Measurements from ENCODE around the gene ZNF749.

The ZNF749 gene
- long read RNA-seq, donor 1, transcript ZNF749-203 (2 exons, 677 nt), result major isoform, 6 of 8 reads
- long read RNA-seq, donor 1, partial matches to known transcripts, result 0 of 8 reads
- long read RNA-seq, donor 1, other reads (novel, unspliced or antisense), result 0 of 8 reads
- long read RNA-seq, donor 2, transcript ZNF749-203 (2 exons, 677 nt), result major isoform, 6 of 13 reads
- long read RNA-seq, donor 2, partial matches to known transcripts, result 0 of 13 reads
- long read RNA-seq, donor 2, other reads (novel, unspliced or antisense), result 7 of 13 reads
- long read RNA-seq, donor 3, transcript ZNF749-203 (2 exons, 677 nt), result major isoform, 5 of 5 reads
- long read RNA-seq, donor 3, partial matches to known transcripts, result 0 of 5 reads
- long read RNA-seq, donor 3, other reads (novel, unspliced or antisense), result 0 of 5 reads
- long read RNA-seq, donor 4, transcript ZNF749-202 (2 exons, 568 nt), result major isoform, 5 of 7 reads
- long read RNA-seq, donor 4, partial matches to known transcripts, result 0 of 7 reads
- long read RNA-seq, donor 4, other reads (novel, unspliced or antisense), result 0 of 7 reads
- long read RNA-seq, donor 5, partial matches to known transcripts, result 0 of 4 reads
- long read RNA-seq, donor 5, other reads (novel, unspliced or antisense), result 0 of 4 reads
- long read RNA-seq, donor 6, partial matches to known transcripts, result 0 of 10 reads
- long read RNA-seq, donor 6, other reads (novel, unspliced or antisense), result 5 of 10 reads
- long read RNA-seq, donor 7, partial matches to known transcripts, result 0 of 2 reads
- long read RNA-seq, donor 7, other reads (novel, unspliced or antisense), result 0 of 2 reads
- long read RNA-seq, donor 8, partial matches to known transcripts, result 0 of 11 reads
- long read RNA-seq, donor 8, other reads (novel, unspliced or antisense), result 9 of 11 reads

DNA sequence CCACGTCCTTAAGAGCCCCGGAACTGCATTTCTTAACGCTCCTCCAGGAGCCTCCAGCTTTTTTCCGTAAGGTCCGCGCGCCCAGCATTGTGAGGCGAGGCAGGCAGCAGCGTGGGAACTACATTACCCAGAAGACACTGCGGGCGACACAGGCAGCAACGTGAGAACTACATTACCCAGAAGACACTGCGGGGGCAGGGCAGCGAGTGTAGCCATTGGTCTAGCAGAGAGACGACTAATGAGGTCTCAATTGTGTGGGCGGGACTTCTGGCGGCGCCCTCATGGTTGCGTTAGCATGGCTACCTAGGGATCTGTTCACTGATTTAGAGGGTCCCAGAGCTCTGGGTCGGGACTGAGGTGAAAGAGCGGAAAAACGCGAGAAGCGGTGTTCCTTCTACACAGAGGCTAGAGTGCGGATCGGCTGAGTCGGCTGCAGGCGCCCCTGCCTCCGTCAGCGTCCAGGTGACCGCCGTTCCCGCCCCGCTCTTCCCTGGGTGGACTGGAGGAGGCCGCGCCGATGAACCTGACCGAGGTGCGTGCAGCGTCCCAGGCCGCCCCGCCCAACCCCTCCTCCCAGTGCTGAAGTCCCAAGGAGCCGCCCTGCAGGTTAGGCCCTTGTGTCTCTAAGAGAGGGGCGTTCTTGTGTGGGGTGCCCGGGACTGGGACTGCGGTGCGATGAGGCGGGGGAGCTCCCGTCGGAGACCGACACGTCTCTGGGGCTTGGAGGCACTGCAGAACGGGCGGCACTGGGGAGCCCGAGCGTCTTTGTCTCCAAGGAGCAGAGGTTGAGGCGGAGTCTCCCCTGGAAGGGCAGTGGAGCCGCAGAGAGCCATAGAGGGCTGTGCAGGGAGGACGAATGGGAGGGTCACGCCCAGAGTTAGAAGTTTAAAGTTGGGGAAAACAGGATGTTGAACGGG, at the start of gene ZNF749:
Gene ZNF749 (plus strand): TSS at position 264 of the 917 bp plus-strand sequence. CDS start 254 bp downstream, at position 518.
- peak; percentile 93 for DNase-seq

DNA sequence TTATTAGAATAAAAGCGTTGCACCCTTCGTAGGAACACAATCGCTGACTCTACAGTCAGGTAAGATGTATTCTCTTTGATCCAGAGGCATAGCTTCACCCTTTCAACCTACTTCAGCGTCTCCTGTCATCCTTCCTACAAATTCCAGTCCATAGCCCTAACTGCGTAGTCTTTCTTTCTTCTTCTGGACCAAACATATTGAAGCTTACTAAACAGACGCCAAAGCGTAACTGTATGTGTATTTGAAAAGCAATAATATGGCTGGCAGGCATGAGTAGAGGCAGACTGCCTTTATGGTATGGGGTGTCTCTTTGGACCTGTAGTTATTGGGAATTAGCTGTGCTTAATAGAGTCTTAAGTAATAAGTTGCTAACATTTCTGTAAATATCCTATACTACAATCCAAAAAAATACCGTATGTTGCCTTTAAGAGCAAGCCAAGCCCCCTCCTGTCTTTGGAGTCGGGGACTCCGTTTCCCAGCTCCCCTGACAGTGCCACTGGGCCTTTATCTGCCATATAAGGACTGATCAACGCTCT, 45.9 kb upstream of the ZNF749 start:
- no peak for DNase-seq

DNA sequence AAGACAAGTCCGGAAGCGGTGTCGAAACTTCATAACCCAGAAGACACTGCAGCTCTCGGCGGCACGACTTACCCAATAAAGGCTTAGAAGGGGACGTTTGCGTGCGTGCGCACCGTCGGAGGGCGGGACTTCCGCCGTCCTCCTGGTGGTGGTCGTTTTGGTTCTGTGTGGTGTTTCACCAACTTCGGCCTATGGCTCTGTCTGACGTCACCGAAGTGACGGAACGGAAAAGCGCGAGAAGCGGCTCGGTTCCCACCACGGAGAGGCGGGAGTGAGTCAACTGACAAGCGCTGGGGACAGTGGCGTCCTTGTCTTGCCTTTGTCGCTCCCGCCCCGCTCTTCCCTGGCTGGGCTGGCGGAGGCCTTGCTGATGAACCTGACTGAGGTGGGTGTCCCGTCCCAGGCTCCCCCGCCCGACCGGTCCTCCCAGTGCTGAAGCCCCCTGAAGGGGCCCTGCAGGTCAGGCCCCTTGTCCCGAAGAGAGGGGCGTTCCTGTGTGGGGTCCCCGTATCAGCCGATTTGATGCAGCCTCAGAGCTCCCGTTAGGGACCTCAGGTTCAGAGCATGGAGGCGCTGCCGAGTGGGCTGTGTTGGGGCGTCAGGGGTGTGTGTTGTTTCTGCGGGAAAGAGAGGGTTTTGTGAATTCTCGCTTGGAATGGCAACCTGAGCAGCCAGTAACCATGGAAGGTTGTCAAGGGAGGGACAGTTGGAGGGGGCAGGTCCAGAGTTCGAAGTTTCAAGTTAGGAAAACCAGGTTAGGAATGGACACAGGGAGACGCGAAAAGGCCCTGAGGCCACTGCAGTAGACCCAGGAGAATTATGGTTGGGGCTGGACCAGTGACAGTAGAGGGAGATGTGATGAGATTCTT, 45.2 kb upstream of the ZNF749 start, which contains the start of gene ZNF548:
Gene ZNF548 (plus strand): TSS at position 125 of the 869 bp plus-strand sequence. CDS start 246 bp downstream, at position 371.
- DNase-seq, result peak; percentile 85

DNA sequence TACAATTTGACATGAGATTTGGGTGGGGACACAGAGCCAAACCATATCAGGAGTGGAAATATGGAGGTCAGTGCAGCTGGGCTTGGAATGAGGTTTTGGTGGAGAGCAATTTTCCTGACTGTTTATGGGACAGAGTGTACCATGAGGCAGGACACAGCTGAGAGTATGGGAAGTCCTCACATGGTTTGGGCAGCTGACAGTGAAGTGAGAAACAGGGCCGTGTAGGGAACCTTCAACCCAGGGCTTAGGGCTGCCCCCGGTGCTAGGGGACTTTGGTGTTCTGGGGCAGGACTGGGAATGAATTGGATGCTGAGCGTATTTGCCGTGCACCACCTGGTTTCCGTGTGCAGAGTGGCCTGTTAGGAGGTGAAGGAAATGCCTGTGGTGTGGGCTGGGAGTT, 39.4 kb upstream of the ZNF749 start:
- DNase-seq, result no peak

DNA sequence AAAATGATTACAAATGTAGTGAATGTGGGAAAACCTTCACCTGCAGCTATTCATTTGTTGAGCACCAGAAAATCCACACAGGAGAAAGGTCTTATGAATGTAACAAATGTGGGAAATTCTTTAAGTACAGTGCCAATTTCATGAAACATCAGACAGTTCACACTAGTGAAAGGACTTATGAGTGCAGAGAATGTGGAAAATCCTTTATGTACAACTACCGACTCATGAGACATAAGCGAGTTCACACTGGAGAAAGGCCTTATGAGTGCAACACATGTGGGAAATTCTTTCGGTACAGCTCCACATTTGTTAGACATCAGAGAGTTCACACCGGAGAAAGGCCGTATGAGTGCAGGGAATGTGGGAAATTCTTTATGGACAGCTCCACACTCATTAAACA, 36.3 kb upstream of the ZNF749 start:
- no peak for DNase-seq

DNA sequence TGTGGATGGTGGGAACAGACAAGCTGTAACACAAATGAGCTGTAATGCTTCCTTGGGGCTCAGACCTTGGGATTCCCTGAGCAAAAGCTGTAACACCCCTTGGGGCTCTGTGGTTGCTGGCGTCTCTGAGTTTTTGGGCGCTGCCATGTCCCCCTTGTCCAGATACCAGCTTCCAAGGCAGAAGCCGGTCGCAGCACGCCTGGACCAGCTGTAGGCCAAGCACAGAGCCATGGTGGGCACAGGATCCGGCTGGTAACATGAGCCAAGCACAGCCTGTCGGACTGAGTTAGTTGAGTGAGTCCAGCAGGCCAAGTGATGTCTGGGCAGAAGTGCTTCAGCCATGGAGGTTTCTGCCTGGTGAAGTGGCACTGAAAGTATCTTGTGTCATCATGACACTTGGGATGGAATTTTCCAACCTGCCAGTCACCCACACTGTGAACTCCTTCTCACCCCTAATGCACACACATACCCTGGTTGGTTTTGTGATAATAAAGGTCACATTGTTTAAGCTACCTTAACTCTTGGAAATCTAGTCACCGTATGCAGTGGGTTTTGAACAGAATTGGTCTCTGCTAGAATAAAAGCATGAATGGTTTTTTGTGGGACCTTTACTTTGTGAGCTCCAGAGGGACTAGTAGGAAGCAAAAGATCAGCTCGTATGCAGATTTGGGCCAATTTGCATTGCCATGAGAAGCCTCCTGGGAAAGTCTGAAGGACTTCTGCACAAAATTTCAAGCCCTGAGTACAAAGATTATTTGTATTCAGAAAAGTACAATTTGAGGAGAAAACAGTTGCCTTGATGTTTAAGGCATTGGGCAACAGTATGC, 31.2 kb upstream of the ZNF749 start:
- no peak for DNase-seq

DNA sequence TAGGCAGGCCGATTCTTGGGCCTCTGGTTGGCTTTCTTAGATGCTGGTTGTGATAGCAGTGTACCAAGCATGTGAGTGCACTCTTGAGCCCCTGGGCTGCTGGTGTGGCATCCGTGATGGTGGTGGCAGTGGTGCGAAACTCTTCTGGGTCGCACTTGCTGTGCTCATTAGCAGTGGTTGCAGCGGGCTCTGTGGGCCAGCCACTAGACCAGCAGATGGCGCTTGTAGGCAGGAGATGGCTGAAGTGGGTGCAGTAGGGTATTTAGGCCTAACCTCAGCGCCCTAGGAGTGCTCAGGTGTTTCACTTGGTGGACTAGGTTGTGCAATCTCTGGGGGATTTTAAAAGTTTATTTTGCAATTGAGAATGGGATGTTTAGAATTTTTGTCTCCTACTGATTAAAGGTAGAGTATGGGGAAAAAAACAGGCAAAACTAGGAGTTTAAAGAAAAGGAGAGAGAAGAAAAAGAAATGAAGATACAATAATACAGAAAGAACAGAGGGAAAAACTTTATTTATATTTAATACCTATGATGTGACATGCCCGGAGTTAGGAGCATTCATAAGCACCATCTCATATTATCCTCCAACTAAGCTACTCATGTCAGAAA, 28.5 kb upstream of the ZNF749 start:
- peak; percentile 47 for DNase-seq

DNA sequence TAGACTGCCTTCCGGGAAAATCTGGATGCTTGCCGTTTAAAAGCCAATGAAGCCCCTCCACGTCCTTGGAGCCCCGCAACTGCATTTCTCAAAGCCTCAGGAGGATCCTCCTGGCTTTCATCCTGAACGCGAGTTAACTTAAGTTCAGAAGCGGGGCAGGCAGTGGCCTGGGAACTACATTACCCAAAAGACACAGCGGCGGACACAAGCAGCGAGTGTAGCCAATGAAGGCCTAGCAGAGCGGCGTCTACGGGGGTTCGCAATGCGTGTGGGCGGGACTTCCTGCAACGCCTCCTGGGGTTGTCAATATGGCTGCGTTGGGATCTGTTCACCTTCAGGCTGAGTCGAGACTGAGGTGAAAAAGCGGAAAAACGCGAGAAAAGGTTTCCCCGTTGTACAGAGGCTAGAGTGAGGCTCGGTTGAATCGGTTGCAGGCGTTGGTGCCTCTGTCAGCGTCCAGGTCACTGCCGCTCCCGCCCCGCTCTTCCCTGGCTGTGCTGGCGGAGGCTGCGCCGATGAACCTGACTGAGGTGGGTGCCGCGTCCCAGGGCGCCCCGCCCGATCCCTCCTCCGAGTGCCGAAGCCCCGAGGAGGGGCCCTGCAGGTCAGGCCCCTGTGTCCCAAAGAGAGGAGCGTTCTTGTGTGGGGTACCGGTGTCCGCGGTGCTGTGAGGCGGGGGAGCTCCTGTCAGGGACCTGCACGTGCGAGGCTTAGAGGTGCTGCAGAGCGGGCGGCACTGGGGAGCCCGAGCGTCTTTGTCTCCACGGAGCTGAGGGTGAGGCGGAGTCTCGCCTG, 24.1 kb upstream of the ZNF749 start, which contains the start of gene ZNF17:
Gene ZNF17 (plus strand): TSS at position 285 of the 795 bp plus-strand sequence. CDS start 2,455 bp downstream, outside the sequence.
- DNase-seq, result peak; percentile 75

DNA sequence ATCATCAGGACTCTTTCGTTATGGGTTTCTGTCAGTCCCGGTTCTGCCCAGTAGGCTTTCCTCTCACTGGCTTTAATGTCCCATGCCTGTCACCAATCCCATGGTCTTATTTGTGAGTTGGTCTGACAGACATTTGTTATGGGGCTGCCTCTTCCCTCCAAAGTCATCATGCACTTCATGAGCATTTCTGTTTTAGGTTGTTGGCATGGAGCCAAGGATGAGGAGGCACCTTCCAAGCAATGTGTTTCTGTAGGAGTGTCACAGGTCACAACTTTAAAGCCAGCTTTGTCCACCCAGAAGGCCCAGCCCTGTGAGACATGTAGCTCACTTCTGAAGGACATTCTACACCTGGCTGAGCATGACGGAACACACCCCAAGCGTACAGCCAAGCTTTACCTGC, 15.7 kb upstream of the ZNF749 start:
- no peak for DNase-seq

DNA sequence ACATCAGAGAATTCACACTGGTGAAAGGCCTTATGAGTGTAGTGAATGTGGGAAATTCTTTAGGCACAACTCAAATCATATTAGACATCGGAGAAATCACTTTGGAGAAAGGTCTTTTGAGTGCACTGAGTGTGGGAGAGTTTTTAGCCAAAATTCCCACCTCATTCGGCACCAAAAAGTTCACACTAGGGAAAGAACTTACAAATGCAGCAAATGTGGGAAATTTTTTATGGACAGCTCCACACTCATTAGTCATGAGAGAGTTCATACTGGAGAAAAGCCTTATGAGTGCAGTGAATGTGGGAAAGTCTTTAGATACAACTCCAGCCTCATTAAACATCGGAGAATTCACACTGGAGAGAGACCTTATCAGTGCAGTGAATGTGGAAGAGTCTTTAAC, 14.1 kb upstream of the ZNF749 start:
- DNase-seq, result no peak

DNA sequence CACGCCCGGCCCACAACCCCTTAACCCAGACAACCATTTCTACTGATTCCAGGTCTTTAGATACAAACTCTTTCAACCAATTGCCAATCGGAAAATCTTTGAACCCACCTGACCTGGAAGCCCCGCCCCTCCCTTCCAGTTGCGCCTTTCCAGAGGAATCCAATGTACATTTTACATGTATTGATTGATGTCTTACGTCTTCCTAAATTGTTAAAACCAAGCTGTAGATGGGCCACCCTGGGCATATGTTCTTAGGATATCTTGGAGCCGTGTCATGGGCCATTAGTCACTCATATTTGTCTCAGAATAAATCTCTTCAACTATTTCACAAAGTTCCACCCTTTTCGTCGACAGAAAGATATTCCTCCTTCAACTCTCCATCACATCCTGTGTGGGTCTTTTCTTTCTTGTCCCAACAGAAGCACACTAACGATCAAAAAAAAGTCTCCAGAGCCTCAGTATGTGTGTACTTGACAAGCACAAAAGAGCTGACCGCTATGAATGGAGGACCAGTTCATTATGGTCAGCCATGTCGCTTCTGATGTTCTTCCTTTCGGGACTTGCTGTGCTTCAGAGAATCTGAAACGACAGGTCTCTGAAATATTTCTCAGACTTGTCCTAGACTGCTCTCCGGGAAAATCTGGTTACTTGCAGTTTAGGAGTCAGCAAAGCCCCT, 601 bp upstream of the ZNF749 start:
- peak; percentile 2 for DNase-seq

DNA sequence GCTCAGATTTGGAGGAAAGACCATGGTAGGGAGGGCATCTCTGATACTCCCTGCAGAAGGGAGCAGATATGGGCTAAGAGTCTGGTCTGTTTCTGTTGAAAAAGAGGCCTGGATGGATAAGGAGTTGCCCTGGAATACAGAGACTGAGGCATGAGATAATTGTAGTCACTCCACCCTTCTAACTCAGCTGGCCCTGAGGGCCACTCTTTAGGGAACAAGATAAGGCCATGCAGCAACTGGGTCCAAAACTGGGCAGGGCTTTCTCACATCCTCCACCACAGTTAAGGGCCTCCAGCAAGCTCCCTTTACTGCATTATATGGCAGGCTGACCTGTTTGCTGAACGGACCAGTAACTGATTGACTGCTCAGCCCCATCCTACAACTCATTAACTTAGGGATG, 1.3 kb downstream of the ZNF749 start:
- DNase-seq, result no peak

DNA sequence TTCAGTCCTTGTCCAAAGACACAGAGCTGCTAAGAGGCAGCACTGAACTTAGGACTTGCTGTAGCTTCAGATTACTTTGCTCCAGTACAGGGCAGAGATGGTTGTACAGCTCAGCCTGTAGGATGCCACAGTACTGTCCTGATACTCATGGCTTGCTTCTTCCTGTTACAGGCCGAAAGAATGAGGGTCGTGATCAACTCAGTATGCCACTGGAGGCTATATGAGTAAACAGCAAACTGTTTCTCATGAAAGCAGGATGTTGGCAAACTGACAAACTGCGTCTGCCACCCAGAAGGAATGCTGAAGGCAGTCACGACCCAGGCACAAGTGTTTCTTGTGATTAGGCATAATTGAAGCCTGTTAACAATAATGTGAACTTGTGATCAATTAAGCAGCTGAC, 2.8 kb downstream of the ZNF749 start:
- no peak for DNase-seq

DNA sequence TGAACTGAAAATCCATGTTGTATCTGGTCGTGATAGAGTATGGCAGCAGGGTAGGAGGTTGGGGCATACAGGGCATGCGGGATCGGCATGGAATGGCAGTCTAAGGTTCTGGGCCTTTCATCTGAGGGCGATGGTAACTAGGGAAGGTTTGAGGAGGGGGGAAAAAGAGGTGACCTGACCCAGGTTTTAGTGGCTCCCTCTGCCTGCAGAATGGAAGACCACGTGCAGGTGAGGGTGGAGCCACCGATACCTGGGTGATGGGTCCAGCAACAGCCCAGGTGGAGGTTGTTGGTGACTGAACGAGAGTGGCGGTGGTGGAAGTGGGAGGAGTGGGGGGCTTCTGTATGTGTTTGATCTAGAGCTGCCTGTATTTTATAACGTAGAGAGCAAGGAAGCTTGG, 3.8 kb downstream of the ZNF749 start:
- DNase-seq, result no peak

DNA sequence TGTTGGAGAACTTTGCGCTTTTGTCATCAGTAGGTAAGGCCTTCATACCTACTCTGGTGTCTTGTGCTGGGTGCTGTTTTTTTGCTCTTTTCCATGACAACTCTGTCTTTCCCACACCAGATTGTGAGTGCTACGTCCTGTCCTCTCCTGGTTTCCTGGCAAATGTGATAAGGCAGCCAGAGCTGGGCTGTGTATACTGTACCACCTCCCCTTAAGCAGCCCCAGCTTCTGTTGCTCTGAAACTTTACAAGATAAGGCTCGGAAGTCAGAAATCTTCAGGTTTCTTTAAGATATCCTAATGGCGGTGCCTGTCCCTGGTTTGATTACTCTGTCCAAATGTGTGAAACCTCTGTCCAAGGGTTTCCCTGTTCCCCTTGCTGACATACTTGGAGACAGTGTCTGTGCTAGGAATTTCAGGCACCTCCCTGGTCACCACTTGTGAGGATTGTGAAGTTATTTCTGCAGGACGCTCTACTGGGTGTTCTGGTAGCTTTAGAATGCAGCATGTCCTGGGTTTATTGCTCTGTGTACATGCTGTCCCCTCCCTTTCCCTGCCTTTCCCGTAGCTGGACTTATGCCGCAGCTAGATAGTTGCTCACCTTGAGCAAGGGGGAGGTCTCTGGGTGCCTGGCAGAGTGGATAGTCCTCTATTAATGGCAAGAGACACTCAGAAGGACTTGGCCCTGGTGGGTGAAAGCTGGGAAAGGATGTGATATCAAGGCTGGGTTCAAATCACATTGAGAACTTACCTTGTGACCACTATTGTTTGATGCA, 7.0 kb downstream of the ZNF749 start:
- no peak for DNase-seq

DNA sequence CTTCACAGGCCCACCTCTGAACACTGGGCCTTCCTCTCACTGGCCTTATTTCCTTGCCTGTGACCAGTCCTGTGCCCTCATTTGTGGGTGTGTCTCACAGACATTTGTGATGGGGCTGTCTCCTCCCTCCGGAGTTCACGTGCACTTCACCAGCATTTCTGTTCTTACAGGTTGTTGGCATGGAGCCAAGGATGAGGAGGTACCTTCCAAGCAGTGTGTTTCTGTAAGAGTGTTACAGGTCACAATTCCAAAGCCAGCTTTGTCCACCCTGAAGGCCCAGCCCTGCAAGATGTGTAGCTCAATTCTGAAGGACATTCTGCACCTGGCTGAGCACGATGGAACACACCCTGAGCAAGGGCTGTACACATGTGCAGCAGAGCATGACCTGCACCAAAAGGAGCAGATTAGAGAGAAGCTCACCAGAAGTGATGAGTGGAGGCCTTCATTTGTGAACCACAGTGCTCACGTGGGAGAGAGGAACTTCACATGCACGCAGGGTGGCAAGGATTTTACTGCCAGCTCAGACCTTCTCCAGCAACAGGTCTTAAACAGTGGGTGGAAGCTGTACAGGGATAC, 8.1 kb downstream of the ZNF749 start:
- DNase-seq, result no peak

DNA sequence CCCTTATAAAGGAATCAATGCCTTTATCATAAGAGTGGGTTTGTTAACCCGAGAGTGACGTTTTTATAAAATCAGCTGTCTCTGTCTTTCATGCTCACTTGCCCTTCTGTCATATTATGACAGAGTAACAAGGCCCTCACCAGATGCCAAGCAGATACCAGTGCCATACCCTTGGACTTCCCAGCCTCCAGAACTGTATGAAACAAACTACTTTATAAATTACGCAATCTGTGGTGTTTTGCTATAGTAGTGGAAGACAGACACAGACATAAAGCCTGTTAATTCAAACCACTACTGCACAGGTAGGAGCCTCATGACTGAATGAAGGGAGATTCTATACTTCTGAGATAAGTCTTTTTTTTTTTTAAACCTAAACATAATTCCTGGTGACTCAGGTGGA, 17.2 kb downstream of the ZNF749 start:
- no peak for DNase-seq

Measured in right kidney (tissue), 9 donors.